HG02588 (cell line): ENCODE measurements around the gene PDXK.
A peak's percentile ranks its signal among the peaks of the same experiment; 100 is the strongest.

Experiments
- ATAC-seq: cut with Tn5 transposase; IDR thresholded peaks from one replicate; pipeline ENCODE4 v1.9.1; 2021; ENCODE audit warnings: mild to moderate bottlenecking, moderate library complexity; ENCODE audit not compliant: unreplicated experiment

Gene PDXK

GRCh38 chr21:43721939-43722338, 3.0 kb downstream of the PDXK start:
- ATAC-seq: no peak

GRCh38 chr21:43723648-43724047, 4.7 kb downstream of the PDXK start:
- no peak for ATAC-seq

- ATAC-seq: no peak
Observed at GRCh38 chr21:43726686-43727518, 8.0 kb downstream of the PDXK start.

- no peak for ATAC-seq
Observed at GRCh38 chr21:43727519-43728153, 8.7 kb downstream of the PDXK start.

- peak; percentile 9 for ATAC-seq
Observed at GRCh38 chr21:43728154-43728466, 9.2 kb downstream of the PDXK start.

- ATAC-seq: peak; percentile 66
Observed at GRCh38 chr21:43728467-43729390, 9.8 kb downstream of the PDXK start.

GRCh38 chr21:43731476-43731875, 12.5 kb downstream of the PDXK start:
- ATAC-seq: no peak

- ATAC-seq: no peak
Observed at GRCh38 chr21:43731891-43732711, 13.2 kb downstream of the PDXK start.

GRCh38 chr21:43733060-43733459, 14.1 kb downstream of the PDXK start:
- ATAC-seq: no peak

GRCh38 chr21:43733529-43734071, 14.7 kb downstream of the PDXK start:
- ATAC-seq: no peak

- no peak for ATAC-seq
Observed at GRCh38 chr21:43734131-43734927, 15.4 kb downstream of the PDXK start.

GRCh38 chr21:43734928-43735229, 15.9 kb downstream of the PDXK start:
- no peak for ATAC-seq

GRCh38 chr21:43735236-43736091, 16.5 kb downstream of the PDXK start:
- no peak for ATAC-seq

GRCh38 chr21:43736224-43736883, 17.4 kb downstream of the PDXK start:
- no peak for ATAC-seq

- no peak for ATAC-seq
Observed at GRCh38 chr21:43737158-43737950, 18.4 kb downstream of the PDXK start.

GRCh38 chr21:43739621-43740435, 20.9 kb downstream of the PDXK start:
- no peak for ATAC-seq
